ENCODE results near the gene ERC1. TPM values are rescaled to one million over a fixed set of nuclear protein-coding genes. Genes with fewer than 3 reads are reported as not detected.

Gene ERC1
- total RNA-seq, 1 donor from 2014 or later = 82.2 TPM

DNA sequence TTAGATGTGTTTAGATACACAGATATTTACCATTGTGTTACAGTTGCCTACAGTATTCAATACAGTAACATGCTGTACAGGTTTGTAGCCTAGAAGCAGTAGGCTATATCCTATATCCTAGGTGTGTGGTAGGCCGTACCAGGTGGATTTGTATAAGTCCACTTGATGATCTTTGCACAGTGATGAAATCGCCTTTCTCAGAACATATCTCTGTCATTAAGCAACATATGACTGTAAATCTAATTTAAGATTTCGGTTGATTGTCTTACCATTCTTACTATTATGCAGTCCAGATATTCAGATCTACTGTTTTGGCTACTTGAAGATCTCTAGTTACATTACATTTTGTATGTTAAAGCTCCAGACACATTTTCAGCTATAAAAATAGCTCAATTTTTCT lies 39.8 kb downstream of the ERC1 start:
- DNase-seq = no peak
- Mint-ChIP-seq H3K9me3 (ENCODE audit: unreplicated experiment) (no peaks in the 10 kb centered on the region), H3K27me3 (ENCODE audit: unreplicated experiment) (no peaks in the 10 kb centered on the region), H3K27ac (ENCODE audit: unreplicated experiment) (no peak overlapping the region), H3K4me1 (ENCODE audit: low read depth, unreplicated experiment) (no peaks in the 10 kb centered on the region), H3K36me3 (ENCODE audit: unreplicated experiment) (peaks cover 5% of the 10 kb centered on the region), H3K4me3 (ENCODE audit: unreplicated experiment) (no peak overlapping the region)
- TF ChIP-seq, protein P1, sequence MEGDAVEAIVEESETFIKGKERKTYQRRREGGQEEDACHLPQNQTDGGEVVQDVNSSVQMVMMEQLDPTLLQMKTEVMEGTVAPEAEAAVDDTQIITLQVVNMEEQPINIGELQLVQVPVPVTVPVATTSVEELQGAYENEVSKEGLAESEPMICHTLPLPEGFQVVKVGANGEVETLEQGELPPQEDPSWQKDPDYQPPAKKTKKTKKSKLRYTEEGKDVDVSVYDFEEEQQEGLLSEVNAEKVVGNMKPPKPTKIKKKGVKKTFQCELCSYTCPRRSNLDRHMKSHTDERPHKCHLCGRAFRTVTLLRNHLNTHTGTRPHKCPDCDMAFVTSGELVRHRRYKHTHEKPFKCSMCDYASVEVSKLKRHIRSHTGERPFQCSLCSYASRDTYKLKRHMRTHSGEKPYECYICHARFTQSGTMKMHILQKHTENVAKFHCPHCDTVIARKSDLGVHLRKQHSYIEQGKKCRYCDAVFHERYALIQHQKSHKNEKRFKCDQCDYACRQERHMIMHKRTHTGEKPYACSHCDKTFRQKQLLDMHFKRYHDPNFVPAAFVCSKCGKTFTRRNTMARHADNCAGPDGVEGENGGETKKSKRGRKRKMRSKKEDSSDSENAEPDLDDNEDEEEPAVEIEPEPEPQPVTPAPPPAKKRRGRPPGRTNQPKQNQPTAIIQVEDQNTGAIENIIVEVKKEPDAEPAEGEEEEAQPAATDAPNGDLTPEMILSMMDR (IDR thresholded peaks at IDR 0.05; ENCODE audit: partially characterized antibody, unreplicated experiment) = no peak

DNA sequence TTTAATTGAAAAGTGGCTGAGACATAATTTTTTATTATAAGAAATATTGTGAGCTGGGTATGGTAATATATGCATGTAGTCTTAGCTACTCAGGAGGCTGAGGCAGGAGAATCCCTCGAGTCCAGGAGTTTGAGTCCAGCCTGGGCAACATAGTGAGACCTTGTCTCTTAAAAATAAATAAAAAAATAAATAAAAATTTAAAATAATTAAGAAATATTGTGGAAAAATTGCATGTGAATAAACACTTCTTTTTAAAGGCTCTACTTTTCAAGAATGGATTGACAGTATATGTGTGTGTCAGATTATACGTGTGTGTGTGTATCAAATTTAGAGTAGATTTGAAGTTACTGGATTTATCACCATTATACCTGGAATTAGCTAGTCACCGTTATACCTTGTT lies 43.2 kb downstream of the ERC1 start:
- H3K4me3 Mint-ChIP-seq (ENCODE audit: unreplicated experiment) = no peak overlapping the region
- no peak overlapping the region for H3K27ac Mint-ChIP-seq (ENCODE audit: unreplicated experiment)
- no peak for DNase-seq
- no peaks in the 10 kb centered on the region for H3K36me3 Mint-ChIP-seq (ENCODE audit: unreplicated experiment)
- H3K9me3 Mint-ChIP-seq (ENCODE audit: unreplicated experiment) = no peaks in the 10 kb centered on the region
- H3K27me3 Mint-ChIP-seq (ENCODE audit: unreplicated experiment) = no peaks in the 10 kb centered on the region
- H3K4me1 Mint-ChIP-seq (ENCODE audit: low read depth, unreplicated experiment) = no peaks in the 10 kb centered on the region
- TF ChIP-seq, protein P1 (IDR thresholded peaks at IDR 0.05; ENCODE audit: partially characterized antibody, unreplicated experiment) = no peak

DNA sequence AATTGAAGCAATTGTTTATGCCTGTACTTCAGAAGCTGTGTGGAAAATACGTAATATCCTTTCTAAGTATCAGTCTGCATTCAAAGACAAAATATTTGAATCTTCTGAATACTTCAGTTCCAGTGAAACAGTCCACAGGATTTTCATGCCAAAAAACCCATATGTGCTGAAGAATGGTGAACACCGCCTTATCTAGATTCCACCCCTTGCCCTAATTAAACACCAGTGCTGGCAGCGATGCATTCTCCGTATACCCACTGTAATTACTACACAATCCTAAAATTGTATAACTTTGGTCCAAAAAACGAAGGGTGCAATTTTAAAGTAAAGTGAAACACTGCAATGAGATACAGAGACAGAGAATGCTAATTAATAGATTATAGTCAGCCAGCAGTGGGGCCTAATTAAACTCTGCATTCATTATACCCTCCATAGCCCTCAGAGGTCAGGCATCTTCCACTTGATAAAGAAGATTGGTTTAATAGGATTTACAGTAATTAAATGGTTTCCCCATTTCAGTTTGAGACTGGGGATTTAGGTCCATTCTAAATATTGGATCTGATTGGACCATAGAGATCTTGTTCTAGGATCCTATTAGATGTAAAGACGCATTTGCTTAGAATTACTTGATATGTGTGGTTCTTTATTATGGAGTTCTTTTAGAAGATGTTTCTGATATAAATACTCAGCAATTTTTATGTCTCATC lies 43.9 kb downstream of the ERC1 start:
- TF ChIP-seq, protein P1 (IDR thresholded peaks at IDR 0.05; ENCODE audit: partially characterized antibody, unreplicated experiment) = no peak
- DNase-seq = no peak
- H3K27me3 Mint-ChIP-seq (ENCODE audit: unreplicated experiment) = no peaks in the 10 kb centered on the region
- H3K9me3 Mint-ChIP-seq (ENCODE audit: unreplicated experiment) = no peaks in the 10 kb centered on the region
- H3K27ac Mint-ChIP-seq (ENCODE audit: unreplicated experiment) = no peak overlapping the region
- H3K4me1 Mint-ChIP-seq (ENCODE audit: low read depth, unreplicated experiment) = no peaks in the 10 kb centered on the region
- H3K4me3 Mint-ChIP-seq (ENCODE audit: unreplicated experiment) = no peak overlapping the region
- H3K36me3 Mint-ChIP-seq (ENCODE audit: unreplicated experiment) = no peaks in the 10 kb centered on the region

DNA sequence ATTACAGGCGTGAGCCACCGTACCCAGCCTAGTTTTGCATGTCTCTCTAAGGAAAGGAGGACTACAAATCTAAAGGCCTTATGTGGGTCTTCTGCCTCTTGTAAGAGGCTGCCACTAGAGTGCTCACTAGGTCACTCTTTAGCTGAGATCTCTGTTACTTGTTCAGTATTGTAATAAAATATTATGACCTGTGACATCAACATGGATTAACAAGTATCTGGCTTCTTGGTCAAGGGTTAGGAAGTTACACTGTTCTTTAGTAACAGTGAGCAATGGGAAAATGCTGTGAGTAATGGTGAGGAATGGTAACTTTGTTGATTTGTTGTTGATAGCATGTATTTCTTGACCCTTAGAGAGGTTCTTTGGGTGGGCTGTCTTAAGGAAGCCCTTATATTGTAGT lies 50.5 kb downstream of the ERC1 start:
- Mint-ChIP-seq H3K27me3 (ENCODE audit: unreplicated experiment) (no peaks in the 10 kb centered on the region), H3K4me1 (ENCODE audit: low read depth, unreplicated experiment) (no peaks in the 10 kb centered on the region), H3K27ac (ENCODE audit: unreplicated experiment) (no peak overlapping the region), H3K36me3 (ENCODE audit: unreplicated experiment) (no peaks in the 10 kb centered on the region), H3K9me3 (ENCODE audit: unreplicated experiment) (no peaks in the 10 kb centered on the region), H3K4me3 (ENCODE audit: unreplicated experiment) (no peak overlapping the region)
- no peak for DNase-seq
- TF ChIP-seq, protein P1 (IDR thresholded peaks at IDR 0.05; ENCODE audit: partially characterized antibody, unreplicated experiment) = no peak

DNA sequence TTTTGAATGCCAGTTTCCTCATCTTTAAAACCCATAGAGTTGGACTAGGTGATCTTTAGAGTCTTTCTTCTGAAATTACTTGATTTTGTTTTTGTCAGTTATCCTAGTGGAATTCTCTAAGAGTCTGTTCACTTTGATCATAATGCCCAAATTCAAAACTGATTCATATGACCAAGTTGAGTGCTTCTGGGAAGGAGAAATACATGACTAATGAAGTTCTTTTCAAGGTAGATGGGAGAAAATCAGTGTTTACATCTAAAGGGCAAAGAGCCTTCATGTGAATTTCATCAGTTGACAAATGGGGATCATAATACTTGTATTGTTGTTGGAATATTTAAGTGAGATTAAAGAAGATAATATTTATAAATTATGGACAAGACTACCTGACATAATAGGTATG lies 53.2 kb downstream of the ERC1 start:
- Mint-ChIP-seq H3K36me3 (ENCODE audit: unreplicated experiment) (no peaks in the 10 kb centered on the region), H3K4me3 (ENCODE audit: unreplicated experiment) (no peak overlapping the region), H3K9me3 (ENCODE audit: unreplicated experiment) (peaks cover 5% of the 10 kb centered on the region), H3K27me3 (ENCODE audit: unreplicated experiment) (peaks cover 3% of the 10 kb centered on the region), H3K27ac (ENCODE audit: unreplicated experiment) (no peak overlapping the region), H3K4me1 (ENCODE audit: low read depth, unreplicated experiment) (peaks cover 19% of the 10 kb centered on the region)
- TF ChIP-seq, protein P1 (IDR thresholded peaks at IDR 0.05; ENCODE audit: partially characterized antibody, unreplicated experiment) = no peak
- DNase-seq = no peak

All from glutamatergic neuron (in vitro differentiated cells).